PC-9 (cell line): ENCODE measurements around the gene CDK5RAP2. TPM values are rescaled to one million over a fixed set of nuclear protein-coding genes. Genes with fewer than 3 reads are reported as not detected.

Experiments used
- BruUV-seq: library from RNA; stranded (reverse); fragments of 400-500 nt; replicated peaks from 2 replicates; lab custom pipeline; 2021; lab: Mats Ljungman, UMichigan
- CTCF ChIA-PET: fragments of 300-600 bp; sonication (Branson Sonifier 250); formaldehyde crosslinking; loops from one replicate; lab custom pipeline; 2022; ENCODE audit warnings: antibody characterized with exemption; lab: Charles Lee
- POLR2A ChIA-PET: fragments of 300-600 bp; sonication (Branson Sonifier 250); formaldehyde crosslinking; loops from one replicate; lab custom pipeline; 2022; ENCODE audit warnings: antibody characterized with exemption; ENCODE audit not compliant: unreplicated experiment; lab: Charles Lee
- DNase-seq, 2 experiments: peaks; one replicate each; pipeline versions ENCODE4 v3.0.0 to v3.0.0-alpha.2; 2015 to 2022; ENCODE audit warnings: mixed read lengths in 1 of 2
- H2AFZ ChIP-seq: fragments of 200-600 bp; sonication (generic); 2 replicates; pipeline ENCODE4 v1.8.1; 2017; ENCODE audit warnings: antibody characterized with exemption
- H3F3A ChIP-seq: fragments of 200-600 bp; sonication (generic); 2 replicates; pipeline ENCODE4 v1.8.1; 2017; ENCODE audit warnings: antibody characterized with exemption, mild to moderate bottlenecking, low read depth; ENCODE audit not compliant: insufficient read depth
- H3K27ac ChIP-seq: fragments of 200-600 bp; sonication (generic); 2 replicates; pipeline ENCODE4 v1.6.1; 2016; ENCODE audit warnings: mixed run types
- H3K27me3 ChIP-seq: fragments of 200-600 bp; sonication (generic); 2 replicates; pipeline ENCODE4 v1.6.1; 2016; ENCODE audit warnings: low read depth, mixed run types; ENCODE audit not compliant: insufficient read depth
- H3K36me3 ChIP-seq: fragments of 200-600 bp; sonication (generic); 2 replicates; pipeline ENCODE4 v1.6.1; 2016; ENCODE audit warnings: low read depth, mixed run types
- H3K4me1 ChIP-seq: fragments of 200-600 bp; sonication (generic); replicated peaks from 2 replicates; pipeline ENCODE4 v1.6.1; 2016; ENCODE audit warnings: mixed run types; ENCODE audit not compliant: insufficient read depth
- H3K4me2 ChIP-seq: fragments of 200-600 bp; sonication (generic); 2 replicates; pipeline ENCODE4 v1.6.1; 2017; ENCODE audit warnings: mixed run types
- H3K4me3 ChIP-seq: fragments of 200-600 bp; sonication (generic); 2 replicates; pipeline ENCODE4 v1.6.1; 2016; ENCODE audit warnings: mixed run types
- H3K79me2 ChIP-seq: fragments of 200-600 bp; sonication (generic); 2 replicates; pipeline ENCODE4 v1.6.1; 2017; ENCODE audit warnings: low read depth, mixed run types
- H3K9me2 ChIP-seq: fragments of 200-600 bp; sonication (generic); 2 replicates; pipeline ENCODE4 v1.8.1; 2017; ENCODE audit warnings: mild to moderate bottlenecking; ENCODE audit not compliant: insufficient read depth
- H3K9me3 ChIP-seq: fragments of 200-600 bp; sonication (generic); 2 replicates; pipeline ENCODE4 v1.8.1; 2016; ENCODE audit warnings: low read depth; ENCODE audit not compliant: insufficient read depth
- H4K20me1 ChIP-seq: fragments of 200-600 bp; sonication (generic); 2 replicates; pipeline ENCODE4 v1.8.1; 2017; ENCODE audit not compliant: insufficient read depth
- EZH2 ChIP-seq: fragments of 200-600 bp; sonication (generic); IDR thresholded peaks from 2 replicates; pipeline ENCODE4 v1.8.0; 2017; ENCODE audit warnings: antibody characterized with exemption, low read depth
- intact Hi-C: fragments of 100-400 bp; cut with micrococcal nuclease; formaldehyde crosslinking; loops from one replicate; pipeline ENCODE4 v1.10.0; 2022; ENCODE audit not compliant: unreplicated experiment
- total RNA-seq: library from RNA; stranded (reverse); gene quantifications from 2 replicates; pipeline ENCODE4 v1.2.3, GENCODE V29; 2021
- TF ChIP-seq, protein P1 (sequence below): fragments of 200-600 bp; sonication (generic); conservative IDR thresholded peaks from 2 replicates; pipeline ENCODE4 v1.6.1; 2017; ENCODE audit warnings: mixed run types, antibody characterized with exemption, mild to moderate bottlenecking, moderate library complexity

The CDK5RAP2 gene
- total RNA-seq, 1 experiment from 2014 or later, result 113 TPM

GRCh38 chr9:120485788-120486187 is 94.2 kb downstream of the CDK5RAP2 start:
- DNase-seq, result no peak
- Histone ChIP-seq H3K4me2 (no peak overlapping the region), H3K36me3 (no peaks in the 10 kb centered on the region), H3K27me3 (no peaks in the 10 kb centered on the region), H4K20me1 (no peaks in the 10 kb centered on the region; the same call in 1 of the 2 replicates), H3K9me3 (no peaks in the 10 kb centered on the region), H3K9me2 (no peaks in the 10 kb centered on the region), H3K27ac (no peak overlapping the region), H3K4me1 (no peaks in the 10 kb centered on the region), H3F3A (no peaks in the 10 kb centered on the region), H3K4me3 (no peak overlapping the region), H3K79me2 (no peaks in the 10 kb centered on the region), H2AFZ (no peak overlapping the region)
- intact Hi-C loops, result no loop called here
- no TSS peak for BruUV-seq
- ChIA-PET CTCF (no interaction called here), POLR2A (no interaction called here)
- no peak for TF ChIP-seq EZH2
- TF ChIP-seq, protein P1, sequence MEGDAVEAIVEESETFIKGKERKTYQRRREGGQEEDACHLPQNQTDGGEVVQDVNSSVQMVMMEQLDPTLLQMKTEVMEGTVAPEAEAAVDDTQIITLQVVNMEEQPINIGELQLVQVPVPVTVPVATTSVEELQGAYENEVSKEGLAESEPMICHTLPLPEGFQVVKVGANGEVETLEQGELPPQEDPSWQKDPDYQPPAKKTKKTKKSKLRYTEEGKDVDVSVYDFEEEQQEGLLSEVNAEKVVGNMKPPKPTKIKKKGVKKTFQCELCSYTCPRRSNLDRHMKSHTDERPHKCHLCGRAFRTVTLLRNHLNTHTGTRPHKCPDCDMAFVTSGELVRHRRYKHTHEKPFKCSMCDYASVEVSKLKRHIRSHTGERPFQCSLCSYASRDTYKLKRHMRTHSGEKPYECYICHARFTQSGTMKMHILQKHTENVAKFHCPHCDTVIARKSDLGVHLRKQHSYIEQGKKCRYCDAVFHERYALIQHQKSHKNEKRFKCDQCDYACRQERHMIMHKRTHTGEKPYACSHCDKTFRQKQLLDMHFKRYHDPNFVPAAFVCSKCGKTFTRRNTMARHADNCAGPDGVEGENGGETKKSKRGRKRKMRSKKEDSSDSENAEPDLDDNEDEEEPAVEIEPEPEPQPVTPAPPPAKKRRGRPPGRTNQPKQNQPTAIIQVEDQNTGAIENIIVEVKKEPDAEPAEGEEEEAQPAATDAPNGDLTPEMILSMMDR, result no peak

DNA sequence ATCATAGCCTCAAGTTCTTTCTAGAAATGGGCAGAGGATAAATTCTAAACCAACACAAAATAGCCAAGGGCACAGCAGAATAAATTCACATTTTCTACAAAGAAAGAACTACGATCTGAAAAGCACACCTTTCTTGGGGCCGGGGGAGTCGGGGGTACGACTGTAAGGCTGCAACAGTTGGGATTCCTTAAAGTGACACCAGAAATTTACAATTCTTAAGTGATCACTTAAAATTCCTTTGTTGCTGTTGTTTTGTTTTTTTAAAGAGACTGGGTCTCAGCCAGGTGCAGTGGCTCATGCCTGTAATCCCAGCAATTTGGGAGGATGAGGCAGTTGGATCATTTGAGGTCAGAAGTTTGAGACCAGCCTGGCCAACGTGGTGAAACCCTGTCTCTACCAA is 95.8 kb downstream of the CDK5RAP2 start:
- CTCF ChIA-PET, result no interaction called here
- POLR2A ChIA-PET, result no interaction called here
- intact Hi-C loops, result no loop called here

GRCh38 chr9:120482424-120483186 is 97.4 kb downstream of the CDK5RAP2 start:
- BruUV-seq, result no TSS peak
- Histone ChIP-seq H2AFZ (no peak overlapping the region), H3K9me2 (no peaks in the 10 kb centered on the region), H3K4me3 (no peak overlapping the region), H3K4me1 (no peaks in the 10 kb centered on the region), H3K79me2 (no peaks in the 10 kb centered on the region), H3K27me3 (no peaks in the 10 kb centered on the region), H3K9me3 (no peaks in the 10 kb centered on the region), H4K20me1 (no peaks in the 10 kb centered on the region; the same call in 1 of the 2 replicates), H3F3A (peaks cover 9% of the 10 kb centered on the region; the same call in 1 of the 2 replicates), H3K27ac (no peak overlapping the region), H3K36me3 (no peaks in the 10 kb centered on the region), H3K4me2 (no peak overlapping the region)
- ChIA-PET CTCF (no interaction called here), POLR2A (no interaction called here)
- TF ChIP-seq, protein P1, result no peak
- no peak for TF ChIP-seq EZH2
- intact Hi-C loops, result no loop called here
- DNase-seq, result no peak

More for the DNA sequence above, 95.8 kb downstream of the CDK5RAP2 start:
- Histone ChIP-seq H3K4me1 (no peaks in the 10 kb centered on the region), H3K36me3 (no peaks in the 10 kb centered on the region), H3K9me2 (no peaks in the 10 kb centered on the region), H3K9me3 (no peaks in the 10 kb centered on the region), H3K27ac (no peak overlapping the region), H3K79me2 (no peaks in the 10 kb centered on the region), H3K4me3 (no peak overlapping the region), H3F3A (no peaks in the 10 kb centered on the region), H2AFZ (no peak overlapping the region), H4K20me1 (no peaks in the 10 kb centered on the region; the same call in 1 of the 2 replicates), H3K27me3 (no peaks in the 10 kb centered on the region), H3K4me2 (no peak overlapping the region)
- BruUV-seq, result no TSS peak
- DNase-seq, result no peak
- TF ChIP-seq EZH2, result no peak
- TF ChIP-seq, protein P1, result no peak
